PC-3 (cell line): ENCODE results near the gene CORIN. TPM values are rescaled to one million over a fixed set of nuclear protein-coding genes. Genes with fewer than 3 reads are reported as not detected.

Experiments
- ATAC-seq: fragments of 200-7000 bp; cut with Tn5 transposase; 2 replicates; pipeline ENCODE4 v1.9.1; 2020; ENCODE audit warnings: mild to moderate bottlenecking, moderate library complexity
- BruUV-seq: library from RNA; stranded (reverse); fragments of 400-500 nt; replicated peaks from 2 replicates; lab custom pipeline; 2021; lab: Mats Ljungman, UMichigan
- CTCF ChIA-PET: fragments of 300-600 bp; sonication (Branson Sonifier 250); formaldehyde crosslinking; loops from one replicate; lab custom pipeline; 2022; ENCODE audit warnings: antibody characterized with exemption; lab: Charles Lee
- POLR2A ChIA-PET: fragments of 300-600 bp; sonication (Branson Sonifier 250); formaldehyde crosslinking; loops from one replicate; lab custom pipeline; 2022; ENCODE audit warnings: antibody characterized with exemption; ENCODE audit not compliant: unreplicated experiment; lab: Charles Lee
- DNase-seq: peaks from one replicate; pipeline ENCODE4 v3.0.0-alpha.2; 2015
- H2AFZ ChIP-seq: fragments of 300-600 bp; sonication (generic); 2 replicates; pipeline ENCODE4 v1.6.0; 2016; ENCODE audit warnings: antibody characterized with exemption, low read length
- H3F3A ChIP-seq: fragments of 300-600 bp; sonication (generic); one replicate; pipeline ENCODE4 v1.6.0; 2017; ENCODE audit warnings: antibody characterized with exemption, low read length, control low read depth, mild to moderate bottlenecking; ENCODE audit not compliant: unreplicated experiment
- H3K27ac ChIP-seq: fragments of 300-600 bp; sonication (generic); 2 replicates; pipeline ENCODE4 v1.5.1; 2016; ENCODE audit warnings: mild to moderate bottlenecking, low read length
- H3K27me3 ChIP-seq: fragments of 300-600 bp; sonication (generic); 2 replicates; pipeline ENCODE4 v1.6.1; 2016; ENCODE audit warnings: low read length, mixed read lengths
- H3K36me3 ChIP-seq: fragments of 300-600 bp; sonication (generic); 2 replicates; pipeline ENCODE4 v1.6.1; 2016; ENCODE audit warnings: low read depth, mixed run types, low read length, mixed read lengths
- H3K4me1 ChIP-seq: fragments of 300-600 bp; sonication (generic); 2 replicates; pipeline ENCODE4 v1.5.1; 2016; ENCODE audit warnings: low read length; ENCODE audit not compliant: insufficient read depth
- H3K4me2 ChIP-seq: fragments of 300-600 bp; sonication (generic); 2 replicates; pipeline ENCODE4 v1.6.0; 2016; ENCODE audit warnings: low read length
- H3K4me3 ChIP-seq: fragments of 300-600 bp; sonication (generic); 2 replicates; pipeline ENCODE4 v1.5.1; 2016; ENCODE audit warnings: mild to moderate bottlenecking, low read length, mixed read lengths
- H3K79me2 ChIP-seq: fragments of 300-600 bp; sonication (generic); 2 replicates; pipeline ENCODE4 v1.6.1; 2017; ENCODE audit warnings: low read length, mixed read lengths
- H3K9ac ChIP-seq: fragments of 300-600 bp; sonication (generic); 2 replicates; pipeline ENCODE4 v1.6.0; 2016; ENCODE audit warnings: mild to moderate bottlenecking, low read length
- H3K9me2 ChIP-seq: fragments of 300-600 bp; sonication (generic); replicated peaks from 2 replicates; pipeline ENCODE4 v1.6.1; 2016; ENCODE audit warnings: mixed run types, low read length, mixed read lengths
- H3K9me3 ChIP-seq: fragments of 300-600 bp; sonication (generic); 2 replicates; pipeline ENCODE4 v1.6.1; 2016; ENCODE audit warnings: low read length, mixed read lengths
- H4K20me1 ChIP-seq: fragments of 300-600 bp; sonication (generic); 2 replicates; pipeline ENCODE4 v1.6.1; 2016; ENCODE audit warnings: low read length, mixed read lengths
- EZH2 ChIP-seq: fragments of 300-600 bp; sonication (generic); IDR thresholded peaks from one replicate; pipeline ENCODE4 v1.6.1; 2017; ENCODE audit warnings: antibody characterized with exemption, mild to moderate bottlenecking, low read length; ENCODE audit not compliant: unreplicated experiment
- EZH2phosphoT487 ChIP-seq: fragments of 300-600 bp; sonication (generic); IDR thresholded peaks from 2 replicates; pipeline ENCODE4 v1.6.1; 2018; ENCODE audit warnings: mild to moderate bottlenecking, antibody characterized with exemption, low read length, borderline replicate concordance
- intact Hi-C: fragments of 100-400 bp; cut with micrococcal nuclease; formaldehyde crosslinking; loops from 2 replicates; pipeline ENCODE4 v1.9.0; 2023
- total RNA-seq: library from RNA; depleted of rRNA; stranded (reverse); fragments of >200 nt; gene quantifications from 2 replicates; pipeline ENCODE4 v1.2.3, GENCODE V29; 2014
- TF ChIP-seq, protein P1 (sequence below): fragments of 300-600 bp; sonication (generic); conservative IDR thresholded peaks from 2 replicates; pipeline ENCODE4 v1.5.1; 2017; ENCODE audit warnings: antibody characterized with exemption, low read depth, mild to moderate bottlenecking, low read length

CORIN gene
- total RNA-seq, 1 experiment from 2014 or later: not detected

GRCh38 chr4:47598320-47598719 lies 239.5 kb downstream of the CORIN start:
- no peak overlapping the region for H3K4me2 ChIP-seq

GRCh38 chr4:47597696-47598095 lies 240.2 kb downstream of the CORIN start:
- ChIA-PET CTCF (no interaction called here), POLR2A (no interaction called here)
- Histone ChIP-seq H4K20me1 (no peaks in the 10 kb centered on the region), H3K27ac (no peak overlapping the region), H3K9me3 (no peaks in the 10 kb centered on the region), H3F3A (no peaks in the 10 kb centered on the region), H3K4me3 (no peak overlapping the region), H3K4me2 (no peak overlapping the region), H3K9ac (no peak overlapping the region), H3K79me2 (no peaks in the 10 kb centered on the region), H2AFZ (no peak overlapping the region), H3K4me1 (no peaks in the 10 kb centered on the region), H3K27me3 (no peaks in the 10 kb centered on the region), H3K9me2 (no peaks in the 10 kb centered on the region), H3K36me3 (no peaks in the 10 kb centered on the region)
- intact Hi-C loops: no loop called here
- ATAC-seq (no peak), DNase-seq (no peak)
- TF ChIP-seq EZH2 (no peak), EZH2phosphoT487 (no peak)
- TF ChIP-seq, protein P1, sequence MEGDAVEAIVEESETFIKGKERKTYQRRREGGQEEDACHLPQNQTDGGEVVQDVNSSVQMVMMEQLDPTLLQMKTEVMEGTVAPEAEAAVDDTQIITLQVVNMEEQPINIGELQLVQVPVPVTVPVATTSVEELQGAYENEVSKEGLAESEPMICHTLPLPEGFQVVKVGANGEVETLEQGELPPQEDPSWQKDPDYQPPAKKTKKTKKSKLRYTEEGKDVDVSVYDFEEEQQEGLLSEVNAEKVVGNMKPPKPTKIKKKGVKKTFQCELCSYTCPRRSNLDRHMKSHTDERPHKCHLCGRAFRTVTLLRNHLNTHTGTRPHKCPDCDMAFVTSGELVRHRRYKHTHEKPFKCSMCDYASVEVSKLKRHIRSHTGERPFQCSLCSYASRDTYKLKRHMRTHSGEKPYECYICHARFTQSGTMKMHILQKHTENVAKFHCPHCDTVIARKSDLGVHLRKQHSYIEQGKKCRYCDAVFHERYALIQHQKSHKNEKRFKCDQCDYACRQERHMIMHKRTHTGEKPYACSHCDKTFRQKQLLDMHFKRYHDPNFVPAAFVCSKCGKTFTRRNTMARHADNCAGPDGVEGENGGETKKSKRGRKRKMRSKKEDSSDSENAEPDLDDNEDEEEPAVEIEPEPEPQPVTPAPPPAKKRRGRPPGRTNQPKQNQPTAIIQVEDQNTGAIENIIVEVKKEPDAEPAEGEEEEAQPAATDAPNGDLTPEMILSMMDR: no peak
- BruUV-seq: no TSS peak

More at GRCh38 chr4:47598320-47598719, 239.5 kb downstream of the CORIN start:
- ChIA-PET POLR2A (no interaction called here), CTCF (no interaction called here)
- H3K9ac ChIP-seq: no peak overlapping the region
- no peaks in the 10 kb centered on the region for H3K27me3 ChIP-seq
- no peaks in the 10 kb centered on the region for H3K9me3 ChIP-seq
- H3K36me3 ChIP-seq: no peaks in the 10 kb centered on the region
- DNase-seq (no peak), ATAC-seq (no peak)
- H3K79me2 ChIP-seq: no peaks in the 10 kb centered on the region
- H4K20me1 ChIP-seq: no peaks in the 10 kb centered on the region
- H3K4me3 ChIP-seq: no peak overlapping the region
- TF ChIP-seq EZH2 (no peak), EZH2phosphoT487 (no peak)
- TF ChIP-seq, protein P1: no peak
- H2AFZ ChIP-seq: no peak overlapping the region
- no TSS peak for BruUV-seq
- no peaks in the 10 kb centered on the region for H3F3A ChIP-seq
- no peaks in the 10 kb centered on the region for H3K4me1 ChIP-seq
- H3K9me2 ChIP-seq: no peaks in the 10 kb centered on the region
- H3K27ac ChIP-seq: no peak overlapping the region
- intact Hi-C loops: no loop called here

DNA sequence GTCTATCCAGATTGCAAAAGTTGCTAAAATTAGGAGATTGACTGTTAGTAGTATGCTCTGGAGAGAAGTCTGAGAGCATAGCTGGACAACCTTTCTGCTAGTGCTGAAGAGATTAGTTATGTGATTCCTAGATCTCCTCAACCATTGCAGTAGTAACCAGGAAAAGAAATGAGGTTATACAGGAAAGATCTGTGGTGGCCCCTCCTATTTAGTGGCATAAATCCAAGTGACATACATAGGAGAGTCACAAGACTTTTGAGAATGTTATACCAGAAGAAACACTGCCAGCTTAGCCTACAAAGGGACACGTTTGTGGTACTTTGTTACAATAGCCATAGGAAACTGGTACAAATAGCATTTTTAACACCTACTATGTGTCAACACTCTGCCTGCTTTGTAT lies 247.5 kb downstream of the CORIN start:
- Histone ChIP-seq H3K9ac (no peak overlapping the region), H3K4me3 (no peak overlapping the region), H3K9me2 (no peaks in the 10 kb centered on the region), H3K9me3 (no peaks in the 10 kb centered on the region), H3F3A (no peaks in the 10 kb centered on the region), H3K27ac (no peak overlapping the region), H3K27me3 (no peaks in the 10 kb centered on the region), H3K36me3 (no peaks in the 10 kb centered on the region), H3K79me2 (no peaks in the 10 kb centered on the region), H4K20me1 (no peaks in the 10 kb centered on the region), H3K4me2 (no peak overlapping the region), H2AFZ (no peak overlapping the region), H3K4me1 (no peaks in the 10 kb centered on the region)
- TF ChIP-seq, protein P1: no peak
- TF ChIP-seq EZH2phosphoT487: no peak
- ATAC-seq: no peak
- DNase-seq: no peak
- CTCF ChIA-PET: no interaction called here
- intact Hi-C loops: no loop called here
- BruUV-seq: no TSS peak
- POLR2A ChIA-PET: no interaction called here
